GM12865 (cell line): ENCODE measurements around the gene FLVCR1.
"Not testable (repeated sequence)": the region's sequence is repeated elsewhere in the genome, so short reads cannot be mapped to it uniquely, and the experiment has no call there.

Experiments
- DNase-seq: peaks from one replicate; pipeline ENCODE4 v3.0.0; 2010; ENCODE audit warnings: low read depth
- H3K4me3 ChIP-seq: 2 replicates; pipeline ENCODE4 v1.5.1; 2011; ENCODE audit warnings: mild to moderate bottlenecking, low read depth, low read length, control low read depth
- CTCF ChIP-seq: IDR thresholded peaks from 2 replicates; pipeline ENCODE4 v1.5.1; 2011; ENCODE audit warnings: low read length, control low read depth, low read depth, inconsistent platforms; ENCODE audit not compliant: insufficient read depth; ENCODE audit errors: missing control alignments

FLVCR1 gene

GRCh38 chr1:212879947-212880690, 22.0 kb downstream of the FLVCR1 start:
- no peak for TF ChIP-seq CTCF
- no peak for DNase-seq
- no peak overlapping the region for H3K4me3 ChIP-seq

GRCh38 chr1:212884592-212884991, 26.5 kb downstream of the FLVCR1 start:
- DNase-seq: no peak
- TF ChIP-seq CTCF: no peak
- no peak overlapping the region for H3K4me3 ChIP-seq

- no peak for TF ChIP-seq CTCF
- no peak overlapping the region for H3K4me3 ChIP-seq
- DNase-seq: no peak
Observed at GRCh38 chr1:212892108-212892507, 34.0 kb downstream of the FLVCR1 start.

GRCh38 chr1:212899845-212900244, 41.8 kb downstream of the FLVCR1 start:
- H3K4me3 ChIP-seq: no peak overlapping the region
- DNase-seq: no peak
- TF ChIP-seq CTCF: no peak

GRCh38 chr1:212901290-212901689, 43.2 kb downstream of the FLVCR1 start:
- no peak overlapping the region for H3K4me3 ChIP-seq
- no peak for TF ChIP-seq CTCF
- no peak for DNase-seq

GRCh38 chr1:212902054-212902453, 44.0 kb downstream of the FLVCR1 start:
- no peak for TF ChIP-seq CTCF

GRCh38 chr1:212903664-212904063, 45.6 kb downstream of the FLVCR1 start:
- no peak overlapping the region for H3K4me3 ChIP-seq
- no peak for DNase-seq
- no peak for TF ChIP-seq CTCF

More at GRCh38 chr1:212902054-212902453, 44.0 kb downstream of the FLVCR1 start:
- H3K4me3 ChIP-seq: no peak overlapping the region
- DNase-seq: no peak

- H3K4me3 ChIP-seq, DNase-seq: not testable (repeated sequence)
Observed at GRCh38 chr1:212908071-212908470, 50.0 kb downstream of the FLVCR1 start.
